Jurkat, Clone E6-1 (cell line): ENCODE results near the gene NGEF.
A peak's percentile ranks its signal among the peaks of the same experiment; 100 is the strongest.
"Not testable (repeated sequence)": the region's sequence is repeated elsewhere in the genome, so short reads cannot be mapped to it uniquely, and the experiment has no call there.

ENCODE experiments used
- DNase-seq: peaks from one replicate; pipeline ENCODE4 v3.0.0-alpha.2; 2011; ENCODE audit warnings: low read depth, low spot score
- H3K4me3 ChIP-seq: 2 replicates; pipeline ENCODE4 v1.5.1; 2011; ENCODE audit warnings: mild to moderate bottlenecking, low read length, control low read depth, moderate library complexity

NGEF gene

DNA sequence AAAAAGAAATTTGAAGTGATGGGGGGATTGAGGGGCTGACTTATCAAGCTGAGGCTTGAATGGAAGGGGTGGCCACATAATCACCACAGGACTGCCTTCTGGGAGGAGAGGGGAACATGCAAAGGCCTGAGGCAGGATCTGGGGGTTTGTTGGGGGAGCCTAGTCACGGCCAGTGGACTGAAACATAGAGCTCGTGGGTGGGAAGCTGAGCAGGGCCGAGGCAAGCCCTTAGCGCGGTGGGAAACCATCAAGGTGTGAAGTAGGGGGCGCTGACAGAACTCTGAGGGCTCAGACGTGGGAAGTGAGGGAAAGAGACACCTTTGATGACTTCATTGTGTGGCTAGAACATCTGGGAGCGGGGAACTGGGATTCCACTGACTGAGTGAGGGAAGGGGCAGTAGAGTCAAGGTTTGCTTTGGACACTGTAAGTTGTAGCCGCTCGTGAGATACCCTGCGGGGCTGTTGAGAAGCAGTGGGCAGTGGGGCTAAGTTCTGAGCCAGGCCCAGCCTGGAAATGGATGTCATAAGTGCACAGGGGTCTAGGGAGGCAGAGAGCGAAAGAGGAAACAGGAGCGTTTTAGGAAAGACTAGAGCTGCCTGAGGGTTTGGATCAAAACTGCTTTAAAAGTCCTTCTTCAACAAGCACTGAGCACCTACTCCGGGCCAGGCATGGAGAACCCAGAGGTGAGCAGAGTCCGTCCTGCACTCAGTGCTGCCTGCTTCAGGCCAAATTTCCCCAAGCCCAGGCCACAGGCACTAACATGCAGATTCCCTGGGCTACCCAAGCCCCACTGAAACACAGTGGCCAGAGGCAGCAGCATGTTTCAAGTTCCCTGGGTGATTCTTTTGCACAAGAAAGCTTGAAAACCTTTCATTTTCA lies 143.7 kb downstream of the NGEF start:
- no peak for DNase-seq
- no peak overlapping the region for H3K4me3 ChIP-seq

DNA sequence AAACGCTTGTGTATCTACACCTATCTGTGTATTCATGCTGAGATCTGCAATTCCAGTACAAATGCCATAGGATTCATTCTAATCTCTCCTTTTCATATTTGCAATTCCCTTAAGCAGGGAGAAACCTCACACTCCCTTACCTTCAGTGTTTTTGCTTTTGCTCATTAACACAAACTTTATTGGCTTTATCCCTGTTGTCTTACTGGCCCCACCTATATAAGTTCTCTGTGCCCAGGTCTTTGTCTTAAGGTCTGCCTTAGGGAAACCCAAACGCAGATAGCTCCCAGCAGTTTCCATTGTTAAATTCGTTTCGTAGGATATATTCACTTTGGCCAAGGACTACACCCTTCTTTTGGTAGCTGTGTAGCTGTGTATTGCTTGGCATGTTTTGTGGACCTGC lies 147.0 kb downstream of the NGEF start:
- H3K4me3 ChIP-seq: no peak overlapping the region
- no peak for DNase-seq

DNA sequence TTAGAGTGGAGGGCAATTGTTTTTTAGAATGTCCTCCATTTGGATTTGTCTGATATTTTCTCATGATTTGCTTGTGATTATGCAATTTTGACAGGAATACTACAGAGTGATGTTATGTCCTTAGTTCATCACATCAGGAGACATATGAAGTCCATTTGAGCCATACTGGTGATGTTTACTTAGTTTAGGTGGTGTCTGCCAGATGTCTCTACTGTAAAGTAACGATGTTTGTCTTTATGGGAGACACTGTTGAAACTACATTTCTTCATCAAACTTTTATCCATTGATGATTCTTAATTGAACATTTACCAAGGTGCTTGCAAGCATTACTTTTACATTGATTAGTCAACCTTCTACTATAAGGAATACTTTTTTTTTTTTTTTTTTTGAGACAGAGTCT lies 147.9 kb downstream of the NGEF start:
- no peak overlapping the region for H3K4me3 ChIP-seq
- no peak for DNase-seq

DNA sequence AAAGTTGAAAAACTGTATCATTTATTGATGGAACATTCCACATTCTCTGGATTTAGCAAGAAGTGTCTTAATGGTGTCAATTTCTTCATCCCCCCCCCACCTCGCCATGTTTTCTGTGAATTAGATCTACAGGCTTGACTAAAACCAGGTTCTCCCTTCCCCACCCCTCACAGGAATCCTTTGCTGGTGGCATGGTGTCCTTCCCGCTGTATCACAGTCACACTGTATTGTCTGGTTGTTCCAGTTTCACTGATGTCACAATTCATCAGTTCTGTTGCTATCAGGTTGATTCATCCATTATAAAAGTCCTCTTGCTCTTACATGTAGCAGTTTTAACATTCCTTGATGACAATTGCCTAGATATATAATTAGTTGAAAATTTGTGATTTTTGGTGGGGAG lies 149.1 kb downstream of the NGEF start:
- H3K4me3 ChIP-seq: no peak overlapping the region
- DNase-seq: no peak

DNA sequence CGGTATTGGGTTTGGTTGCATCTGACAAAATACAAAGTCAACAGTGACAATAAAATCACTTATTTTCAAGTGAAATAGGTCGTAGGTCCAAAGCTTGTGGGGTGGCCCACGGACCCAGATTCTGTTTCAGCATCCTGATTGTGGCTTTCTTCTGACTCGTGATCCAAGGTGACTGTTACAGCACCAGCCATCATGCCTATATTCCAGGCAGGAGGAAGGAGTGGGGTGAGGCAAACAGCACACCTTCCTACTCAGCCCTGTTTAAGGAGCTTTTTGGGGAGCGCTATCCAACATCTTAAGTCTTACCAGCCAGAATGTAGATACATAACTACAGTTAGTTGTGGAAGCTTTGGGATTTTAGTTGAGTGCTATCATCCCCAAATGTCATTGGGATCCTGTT lies 151.7 kb downstream of the NGEF start:
- no peak overlapping the region for H3K4me3 ChIP-seq

DNA sequence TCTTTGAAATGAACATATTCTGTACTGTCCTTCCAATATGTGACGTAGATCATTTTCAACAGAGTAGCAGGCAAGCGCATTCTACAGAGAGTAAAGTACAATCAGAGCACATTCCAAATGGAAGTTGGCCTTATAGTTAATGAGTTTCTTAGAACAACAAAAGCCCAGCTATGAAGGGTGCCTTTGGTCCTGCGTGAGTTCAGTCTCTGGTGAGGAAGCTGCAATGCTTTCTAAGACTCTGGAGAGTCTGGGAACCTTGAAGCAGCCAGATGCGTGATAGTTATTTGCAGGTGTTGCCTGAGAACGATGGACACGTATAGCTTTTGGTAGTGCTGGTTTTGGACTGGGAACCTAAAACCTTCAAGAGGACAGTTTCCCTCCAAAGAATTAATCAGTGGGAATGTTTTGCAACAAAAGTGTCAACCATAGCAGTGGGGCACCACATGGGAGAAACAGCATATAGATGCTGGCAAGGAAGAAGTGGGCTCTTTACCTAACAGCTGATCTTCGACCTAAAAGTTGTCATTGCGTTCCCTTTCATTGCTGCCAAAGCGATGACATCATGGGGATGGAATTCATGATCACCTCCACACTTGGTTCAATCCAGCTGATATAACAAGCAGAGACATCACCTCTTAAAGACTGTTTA lies 152.3 kb downstream of the NGEF start:
- DNase-seq: no peak

More for the DNA sequence above, 151.7 kb downstream of the NGEF start:
- no peak for DNase-seq

DNA sequence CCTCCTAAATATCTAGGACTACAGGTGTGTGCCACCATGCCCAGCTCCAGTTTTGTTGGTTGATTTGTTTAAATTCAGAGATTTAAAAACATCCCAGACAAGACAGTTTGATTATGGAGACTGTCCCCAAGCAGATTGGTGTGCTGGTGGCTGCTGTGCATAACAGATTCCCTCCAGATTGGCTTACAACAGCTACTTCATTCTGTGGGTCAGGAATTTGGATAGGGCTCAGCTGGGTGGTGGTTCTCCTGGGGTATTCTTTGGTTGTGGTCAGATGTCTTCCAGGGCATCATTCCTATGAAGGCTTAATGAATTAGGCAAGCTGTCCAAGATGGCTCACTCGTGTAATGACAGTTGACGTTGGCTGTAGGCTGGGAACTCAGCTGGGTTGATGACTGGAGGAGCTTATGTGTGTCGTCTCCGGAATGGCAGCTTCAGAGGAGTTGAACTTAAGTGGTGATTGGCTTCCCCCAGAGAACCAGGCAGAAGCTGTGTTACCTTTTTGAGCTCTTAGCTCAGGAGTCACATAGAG lies 153.6 kb downstream of the NGEF start:
- no peak overlapping the region for H3K4me3 ChIP-seq
- no peak for DNase-seq

More for the DNA sequence above, 152.3 kb downstream of the NGEF start:
- H3K4me3 ChIP-seq: no peak overlapping the region

DNA sequence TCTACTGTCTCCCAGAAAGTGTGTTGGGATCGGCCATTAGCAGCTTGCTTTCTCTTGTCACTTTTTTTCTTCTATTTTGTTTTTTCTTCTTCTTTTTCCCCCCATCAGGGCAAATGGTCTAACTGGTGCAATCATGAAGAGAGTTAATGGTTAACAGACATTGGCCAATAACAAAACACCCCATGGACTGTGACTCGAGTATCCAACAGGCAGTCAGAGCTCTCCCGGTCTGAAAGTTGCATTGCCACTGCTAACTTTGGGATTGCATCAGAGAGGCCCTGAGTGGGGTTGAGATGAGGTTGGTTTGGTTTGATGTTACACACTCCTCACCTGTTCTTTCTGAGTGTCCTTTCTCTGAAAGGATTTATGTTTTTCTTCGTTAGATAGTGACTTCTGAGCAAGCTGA lies 155.9 kb downstream of the NGEF start:
- H3K4me3 ChIP-seq: no peak overlapping the region
- DNase-seq: no peak

DNA sequence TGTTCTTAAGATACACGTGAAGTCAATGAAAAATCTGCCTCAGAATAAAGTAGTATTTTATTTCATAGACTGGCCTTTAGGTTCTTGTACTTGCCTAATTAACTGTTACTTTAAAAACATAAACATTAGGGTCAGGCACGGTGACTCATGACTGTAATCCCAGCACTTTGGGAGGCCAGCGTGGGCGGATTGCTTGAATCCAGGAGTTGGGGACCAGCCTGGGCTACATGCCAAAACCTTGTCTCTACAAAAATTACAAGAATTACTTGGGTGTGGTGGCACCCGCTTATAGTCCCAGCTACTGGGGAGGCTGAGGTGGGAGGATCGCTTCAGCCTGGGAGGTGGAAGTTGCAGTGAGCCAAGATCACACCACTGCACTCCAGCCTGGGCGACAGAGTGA lies 159.0 kb downstream of the NGEF start:
- H3K4me3 ChIP-seq: no peak overlapping the region
- DNase-seq: no peak

DNA sequence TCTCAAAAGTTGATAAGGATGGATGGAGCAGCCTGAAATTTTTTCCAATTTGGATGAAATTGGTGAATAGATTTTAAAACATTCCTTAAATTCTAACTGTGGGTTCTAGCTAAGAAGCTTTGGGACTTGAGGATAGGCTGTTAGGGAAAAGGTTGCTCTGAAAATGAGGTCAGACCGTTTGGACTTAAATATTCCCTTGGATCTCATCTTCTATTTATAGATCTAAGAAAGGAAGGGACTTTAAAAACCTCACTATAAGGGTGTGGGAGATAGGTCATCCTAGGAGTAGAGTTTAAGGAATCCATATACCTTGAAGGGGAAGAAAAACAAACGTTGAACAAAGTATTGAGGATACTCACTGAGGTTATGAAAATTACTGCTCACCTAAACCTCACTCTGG lies 160.4 kb downstream of the NGEF start:
- H3K4me3 ChIP-seq: no peak overlapping the region
- no peak for DNase-seq

DNA sequence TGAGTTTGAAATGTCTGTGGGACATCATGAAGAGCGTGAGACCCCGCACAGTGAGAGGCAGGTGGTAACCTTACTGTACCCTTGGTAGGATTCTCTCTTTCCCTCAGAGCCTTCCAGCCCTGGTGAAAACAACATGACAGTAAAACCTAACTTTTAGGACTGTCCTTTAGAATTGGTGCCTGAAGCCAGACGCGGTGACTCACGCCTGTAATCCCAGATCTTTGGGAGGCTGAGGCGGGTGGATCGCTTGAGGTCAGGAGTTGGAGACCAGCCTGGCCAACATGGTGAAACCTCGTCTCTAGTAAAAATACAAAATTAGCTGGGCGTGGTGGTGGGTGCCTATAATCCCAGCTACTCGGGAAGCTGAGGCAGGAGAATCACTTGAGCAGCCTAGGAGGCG lies 161.0 kb downstream of the NGEF start:
- not testable (repeated sequence) for H3K4me3 ChIP-seq, DNase-seq

DNA sequence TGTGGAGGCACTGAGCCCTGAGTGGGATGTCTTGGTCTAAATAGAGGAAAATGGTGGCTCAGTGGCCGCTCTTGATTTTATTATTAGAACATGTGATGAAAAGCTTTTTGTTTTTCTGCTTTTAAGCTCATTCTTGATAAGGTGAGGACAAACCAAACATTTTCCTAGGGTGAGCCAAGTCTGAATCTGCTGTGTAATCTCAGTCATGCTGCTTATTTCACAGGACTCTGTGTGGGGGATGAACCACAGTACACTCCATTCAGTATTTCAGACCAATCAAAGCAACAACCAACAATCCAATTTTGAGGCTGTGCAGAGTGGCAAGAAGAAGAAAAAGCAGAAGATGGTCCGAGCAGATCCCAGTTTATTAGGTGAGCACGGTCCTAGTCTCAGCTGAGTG lies 163.0 kb downstream of the NGEF start:
- no peak for DNase-seq
- no peak overlapping the region for H3K4me3 ChIP-seq

DNA sequence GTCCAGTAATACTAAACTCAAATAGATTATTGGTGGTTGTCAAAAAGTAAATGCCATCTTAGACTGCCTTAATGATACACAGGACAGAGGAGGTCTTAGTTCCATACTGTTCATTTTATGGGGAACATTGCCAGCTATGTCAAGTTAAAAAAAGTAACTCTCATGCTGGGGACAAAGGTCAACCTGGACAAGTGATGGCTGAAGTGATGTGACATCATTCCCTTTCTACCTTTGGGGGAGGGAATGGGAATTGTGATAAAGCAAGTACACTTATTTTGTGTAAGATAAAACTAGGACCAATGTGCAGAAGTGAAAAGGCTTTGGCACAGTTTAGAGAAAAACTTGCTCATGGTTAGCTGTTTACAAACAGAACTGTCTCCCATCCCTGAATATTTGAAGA lies 167.0 kb downstream of the NGEF start:
- DNase-seq: no peak
- H3K4me3 ChIP-seq: no peak overlapping the region

DNA sequence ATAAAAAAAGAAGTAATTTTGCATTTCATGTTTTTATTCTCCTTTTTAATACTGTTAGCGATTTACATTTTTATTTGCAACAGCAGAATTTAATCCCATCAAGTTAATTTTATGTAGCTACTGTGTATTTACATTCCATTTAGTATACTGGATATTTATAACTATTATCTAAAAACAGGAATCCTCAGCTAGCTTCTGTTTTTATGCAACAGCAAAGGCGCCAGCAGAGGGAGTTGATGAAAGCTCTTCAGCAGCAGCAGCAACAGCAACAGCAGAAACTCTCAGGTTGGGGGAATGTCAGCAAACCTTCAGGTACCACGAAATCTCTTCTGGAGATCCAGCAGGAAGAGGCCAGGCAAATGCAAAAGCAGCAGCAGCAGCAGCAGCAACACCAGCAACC lies 169.2 kb downstream of the NGEF start:
- H3K4me3 ChIP-seq: no peak overlapping the region
- DNase-seq: no peak

DNA sequence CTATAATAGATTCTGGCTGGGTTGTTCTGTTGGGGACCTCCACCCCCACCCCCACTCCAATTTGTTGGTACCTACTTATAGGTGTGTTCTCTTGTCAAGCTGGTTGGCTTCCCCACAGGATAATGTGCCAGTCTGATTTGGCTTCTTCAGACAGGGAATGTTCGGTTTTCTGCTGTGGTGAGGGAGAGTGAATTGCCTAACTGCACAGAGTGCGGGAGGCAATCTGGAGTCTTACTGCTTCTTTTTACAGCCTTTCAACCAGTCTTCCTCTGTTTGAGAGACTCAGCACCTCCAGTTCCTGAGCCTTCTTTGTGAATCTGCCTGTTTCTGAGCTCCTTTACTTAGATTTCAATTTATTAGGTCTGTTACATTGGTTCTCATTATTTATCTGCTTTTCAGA lies 170.4 kb downstream of the NGEF start:
- H3K4me3 ChIP-seq: no peak overlapping the region
- no peak for DNase-seq

DNA sequence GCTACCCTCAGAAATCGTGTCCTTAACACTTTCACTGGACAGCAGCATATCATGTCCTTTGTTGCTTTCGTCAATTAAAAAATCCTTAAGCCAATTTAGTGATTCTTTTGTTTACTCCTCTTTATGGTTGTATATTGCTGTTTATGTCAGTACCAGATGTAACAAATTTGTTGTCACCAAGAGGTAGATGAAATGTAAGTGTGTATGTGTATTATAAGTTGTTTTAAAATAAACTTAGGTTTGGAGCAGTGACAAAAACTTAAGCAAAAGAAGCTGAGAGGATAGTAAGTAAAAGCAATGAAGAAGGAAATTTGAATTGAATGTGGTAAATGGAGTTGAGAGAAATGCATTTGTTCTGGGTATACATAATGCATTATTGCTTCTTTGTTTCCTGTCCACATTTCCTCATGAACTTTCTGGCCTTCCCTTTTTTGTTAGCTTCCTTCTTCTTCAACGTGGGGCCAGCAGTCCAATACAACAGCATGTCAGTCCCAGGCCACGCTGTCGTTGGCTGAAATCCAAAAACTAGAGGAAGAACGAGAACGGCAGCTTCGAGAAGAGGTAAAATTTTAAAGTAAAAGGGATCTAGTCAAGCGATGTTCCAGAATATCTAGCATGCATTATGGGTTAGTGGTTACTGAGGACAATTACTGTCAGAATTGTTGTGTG lies 173.5 kb downstream of the NGEF start:
- DNase-seq: no peak
- H3K4me3 ChIP-seq: no peak overlapping the region

DNA sequence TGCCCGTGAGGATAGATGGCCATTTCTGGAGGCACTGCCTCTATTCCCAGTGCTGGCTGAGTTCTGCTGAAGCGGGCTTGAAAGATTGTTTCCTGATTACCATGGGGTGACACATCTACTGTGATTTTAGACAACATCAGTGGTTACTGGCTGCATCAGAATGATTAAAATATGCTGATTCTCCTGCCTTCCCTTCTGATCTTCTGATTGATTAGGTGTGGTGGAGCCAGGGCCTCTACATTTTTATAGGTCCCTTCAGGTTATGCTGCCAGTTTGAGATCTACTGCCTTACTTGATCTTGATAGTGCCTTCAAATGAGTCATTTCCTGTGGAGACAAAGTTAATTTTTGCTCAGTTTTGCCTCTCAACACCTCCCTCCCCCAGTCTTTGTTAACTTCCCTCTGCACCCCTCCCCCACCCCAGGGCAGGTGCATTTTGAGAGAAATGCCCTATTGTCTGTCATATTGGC lies 174.6 kb downstream of the NGEF start:
- peak overlapping the region; percentile 0; the same call in 1 of the 2 replicates for H3K4me3 ChIP-seq
- DNase-seq: peak; percentile 71

DNA sequence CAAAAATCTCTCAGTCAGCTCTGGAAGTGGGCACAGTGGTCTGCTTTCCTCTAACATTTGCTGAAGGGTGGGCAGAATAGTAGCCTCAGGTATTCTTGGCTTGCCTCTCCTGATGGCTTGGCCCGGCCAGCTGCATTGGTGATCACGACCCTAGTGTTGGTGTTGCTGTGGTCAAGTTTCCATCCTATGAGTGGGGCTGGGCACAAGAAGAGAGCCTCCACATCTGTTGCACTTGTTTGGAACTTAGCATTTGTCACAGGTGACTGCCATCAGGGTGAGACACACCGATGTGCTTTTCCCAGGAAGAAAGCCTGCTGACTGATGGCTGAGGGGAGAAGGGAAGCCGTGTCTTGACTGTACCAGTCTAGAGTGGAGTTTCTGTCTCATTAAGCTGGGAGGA lies 176.1 kb downstream of the NGEF start:
- DNase-seq: no peak

DNA sequence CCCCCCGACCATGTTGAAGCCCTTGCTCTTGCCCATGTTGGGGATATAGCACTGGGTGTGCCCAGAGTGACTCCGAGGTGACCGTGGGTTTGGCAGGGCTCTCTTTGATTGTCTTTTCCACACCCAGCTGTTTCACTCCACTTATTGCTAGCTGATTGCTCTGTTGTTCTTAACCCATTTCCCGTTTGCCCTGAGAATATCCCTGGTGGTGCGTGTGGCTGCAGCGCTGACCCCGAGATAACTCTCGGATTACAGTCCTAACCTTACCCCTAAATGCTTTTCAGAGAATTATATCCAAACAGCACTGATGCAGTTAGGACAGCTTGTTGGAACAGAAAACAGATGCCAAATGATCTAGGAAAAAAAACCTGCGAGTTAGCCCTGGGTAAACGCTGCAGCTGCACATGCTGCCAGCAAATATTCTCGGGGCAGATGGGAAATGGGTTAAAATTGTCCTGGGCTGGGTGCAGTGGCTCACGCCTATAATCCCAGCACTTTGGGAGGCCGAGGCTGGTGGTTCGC lies 177.3 kb downstream of the NGEF start:
- no peak overlapping the region for H3K4me3 ChIP-seq
- no peak for DNase-seq

More for the DNA sequence above, 176.1 kb downstream of the NGEF start:
- H3K4me3 ChIP-seq: no peak overlapping the region

DNA sequence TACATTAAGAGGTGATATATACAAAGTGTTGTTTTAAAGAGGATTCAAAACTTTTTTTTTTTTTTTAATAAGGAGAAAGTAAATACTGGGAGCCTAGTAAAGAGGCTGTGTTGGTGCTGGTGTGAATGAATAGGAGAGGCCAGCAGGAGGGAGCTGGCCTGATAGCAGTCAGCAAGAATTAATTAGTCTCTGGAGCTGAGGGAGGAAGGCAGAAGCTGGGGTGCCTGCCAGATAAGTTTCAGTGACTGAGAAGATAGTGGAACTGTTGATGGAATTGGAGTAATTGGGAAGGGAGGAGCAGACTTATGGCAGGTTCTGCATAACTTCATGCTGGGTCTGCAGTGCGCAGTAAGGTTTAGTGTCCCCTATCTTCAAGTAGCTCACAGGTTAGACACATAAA lies 179.2 kb downstream of the NGEF start:
- DNase-seq: no peak
- H3K4me3 ChIP-seq: no peak overlapping the region
